ENCODE results near the gene FAM187B.

DNA sequence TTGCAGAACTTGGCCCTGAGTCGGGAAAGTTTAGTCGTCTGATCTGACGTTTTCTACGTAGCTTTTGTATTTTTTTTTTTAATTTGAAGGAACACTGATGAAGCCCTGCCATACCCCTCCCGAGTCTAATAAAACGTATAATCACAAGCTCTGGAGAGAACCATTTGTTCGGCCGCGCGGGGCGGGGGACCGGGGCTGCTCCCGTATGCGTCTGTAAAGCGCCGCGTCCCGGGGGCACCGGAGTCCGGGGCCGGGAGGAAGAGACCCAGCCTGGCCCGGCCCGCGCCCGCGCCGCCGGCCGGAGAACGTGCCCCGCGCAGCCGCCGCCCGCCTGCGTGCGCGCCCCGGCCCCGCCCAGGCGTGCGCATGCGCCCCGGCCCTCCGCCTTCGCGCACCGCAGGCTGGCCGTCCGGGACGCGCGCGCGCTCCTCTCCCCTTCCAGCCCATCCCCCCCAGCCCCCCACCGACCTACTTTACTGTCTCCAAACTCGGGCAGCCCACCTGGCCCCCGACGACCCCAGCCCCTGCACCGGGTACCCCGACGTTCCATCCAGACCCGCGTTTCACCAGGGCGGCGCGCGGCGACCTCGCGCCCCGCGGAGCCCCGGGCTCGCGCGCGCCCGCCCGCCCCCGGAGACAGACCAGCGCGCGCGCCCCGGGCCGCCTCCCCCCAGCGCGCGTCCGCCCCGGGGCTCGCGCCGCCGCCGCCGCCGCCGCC lies 39.4 kb upstream of the FAM187B start:
- TF ChIP-seq, protein P1, sequence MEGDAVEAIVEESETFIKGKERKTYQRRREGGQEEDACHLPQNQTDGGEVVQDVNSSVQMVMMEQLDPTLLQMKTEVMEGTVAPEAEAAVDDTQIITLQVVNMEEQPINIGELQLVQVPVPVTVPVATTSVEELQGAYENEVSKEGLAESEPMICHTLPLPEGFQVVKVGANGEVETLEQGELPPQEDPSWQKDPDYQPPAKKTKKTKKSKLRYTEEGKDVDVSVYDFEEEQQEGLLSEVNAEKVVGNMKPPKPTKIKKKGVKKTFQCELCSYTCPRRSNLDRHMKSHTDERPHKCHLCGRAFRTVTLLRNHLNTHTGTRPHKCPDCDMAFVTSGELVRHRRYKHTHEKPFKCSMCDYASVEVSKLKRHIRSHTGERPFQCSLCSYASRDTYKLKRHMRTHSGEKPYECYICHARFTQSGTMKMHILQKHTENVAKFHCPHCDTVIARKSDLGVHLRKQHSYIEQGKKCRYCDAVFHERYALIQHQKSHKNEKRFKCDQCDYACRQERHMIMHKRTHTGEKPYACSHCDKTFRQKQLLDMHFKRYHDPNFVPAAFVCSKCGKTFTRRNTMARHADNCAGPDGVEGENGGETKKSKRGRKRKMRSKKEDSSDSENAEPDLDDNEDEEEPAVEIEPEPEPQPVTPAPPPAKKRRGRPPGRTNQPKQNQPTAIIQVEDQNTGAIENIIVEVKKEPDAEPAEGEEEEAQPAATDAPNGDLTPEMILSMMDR (optimal IDR thresholded peaks at IDR 0.05 in 1 of 3, IDR thresholded peaks at IDR 0.05 in 1 of 3, conservative IDR thresholded peaks at IDR 0.05 in 1 of 3; ENCODE audit: extremely low read depth in 1 of 3, insufficient read depth in 2 of 3, low read length in 3 of 3): no peak
- TF ChIP-seq EZH2 (IDR thresholded peaks at IDR 0.05; ENCODE audit: low read length): no peak
